Measurements from ENCODE around the gene ZFYVE19.

DNA sequence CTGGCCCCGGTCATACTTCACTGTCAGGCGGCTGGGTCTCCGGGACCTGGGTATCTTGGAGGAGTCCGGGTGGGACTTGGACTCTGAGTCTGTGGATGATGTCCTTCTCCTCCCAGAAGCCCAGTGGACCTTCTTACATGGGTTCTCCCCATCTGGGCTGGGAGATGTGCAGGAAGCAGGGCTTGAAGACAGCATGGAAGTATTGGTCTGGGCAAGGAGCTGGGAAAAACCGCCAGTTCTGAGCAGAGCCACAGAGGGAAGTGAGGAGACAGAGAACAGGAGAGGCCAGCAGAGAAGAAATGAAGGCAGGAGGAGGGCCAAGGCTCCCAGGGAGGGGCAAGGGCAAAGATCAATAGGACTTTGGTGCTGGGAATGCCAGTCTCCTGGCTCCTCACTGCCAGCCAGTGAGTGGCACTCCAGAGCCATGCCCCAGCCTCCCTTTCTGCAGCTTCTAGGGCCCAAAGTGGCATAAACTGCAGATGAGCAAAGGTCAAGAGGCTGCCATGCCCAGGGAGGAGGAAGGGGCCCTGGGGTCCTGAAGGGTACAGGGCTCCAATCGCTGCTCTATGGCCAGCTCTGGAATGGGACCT, 21.7 kb downstream of the ZFYVE19 start, which contains the start of gene PPP1R14D:
- TF ChIP-seq, protein P1, sequence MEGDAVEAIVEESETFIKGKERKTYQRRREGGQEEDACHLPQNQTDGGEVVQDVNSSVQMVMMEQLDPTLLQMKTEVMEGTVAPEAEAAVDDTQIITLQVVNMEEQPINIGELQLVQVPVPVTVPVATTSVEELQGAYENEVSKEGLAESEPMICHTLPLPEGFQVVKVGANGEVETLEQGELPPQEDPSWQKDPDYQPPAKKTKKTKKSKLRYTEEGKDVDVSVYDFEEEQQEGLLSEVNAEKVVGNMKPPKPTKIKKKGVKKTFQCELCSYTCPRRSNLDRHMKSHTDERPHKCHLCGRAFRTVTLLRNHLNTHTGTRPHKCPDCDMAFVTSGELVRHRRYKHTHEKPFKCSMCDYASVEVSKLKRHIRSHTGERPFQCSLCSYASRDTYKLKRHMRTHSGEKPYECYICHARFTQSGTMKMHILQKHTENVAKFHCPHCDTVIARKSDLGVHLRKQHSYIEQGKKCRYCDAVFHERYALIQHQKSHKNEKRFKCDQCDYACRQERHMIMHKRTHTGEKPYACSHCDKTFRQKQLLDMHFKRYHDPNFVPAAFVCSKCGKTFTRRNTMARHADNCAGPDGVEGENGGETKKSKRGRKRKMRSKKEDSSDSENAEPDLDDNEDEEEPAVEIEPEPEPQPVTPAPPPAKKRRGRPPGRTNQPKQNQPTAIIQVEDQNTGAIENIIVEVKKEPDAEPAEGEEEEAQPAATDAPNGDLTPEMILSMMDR (IDR thresholded peaks at IDR 0.05; ENCODE audit: low read depth, low read length), result no peak
- no peak for TF ChIP-seq POLR2A (IDR thresholded peaks at IDR 0.05; ENCODE audit: extremely low read depth, insufficient read length)
- TF ChIP-seq, protein P2, sequence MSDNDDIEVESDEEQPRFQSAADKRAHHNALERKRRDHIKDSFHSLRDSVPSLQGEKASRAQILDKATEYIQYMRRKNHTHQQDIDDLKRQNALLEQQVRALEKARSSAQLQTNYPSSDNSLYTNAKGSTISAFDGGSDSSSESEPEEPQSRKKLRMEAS (IDR thresholded peaks at IDR 0.05; ENCODE audit: low read depth, low read length), result no peak
